A172 (cell line): ENCODE data around the gene ABHD12. TPM values are rescaled to one million over a fixed set of nuclear protein-coding genes. Genes with fewer than 3 reads are reported as not detected.

Experiments used
- DNase-seq: peaks from one replicate; pipeline ENCODE4 v3.0.0-alpha.2; 2015; ENCODE audit warnings: low spot score
- total RNA-seq: library from RNA; depleted of rRNA; stranded (reverse); fragments of >200 nt; shearing (Covaris generic); gene quantifications from 2 replicates; pipeline ENCODE4 v1.2.3, GENCODE V29; 2014

The ABHD12 gene
- total RNA-seq, 1 experiment from 2014 or later: 90.9 TPM

GRCh38 chr20:25380945-25381614 lies 9.6 kb downstream of the ABHD12 start:
- DNase-seq: no peak

GRCh38 chr20:25378884-25379733 lies 11.5 kb downstream of the ABHD12 start:
- DNase-seq: no peak

- DNase-seq: no peak
Measured at GRCh38 chr20:25378189-25378883, 12.3 kb downstream of the ABHD12 start.

GRCh38 chr20:25376886-25377285 lies 13.7 kb downstream of the ABHD12 start:
- no peak for DNase-seq

DNA sequence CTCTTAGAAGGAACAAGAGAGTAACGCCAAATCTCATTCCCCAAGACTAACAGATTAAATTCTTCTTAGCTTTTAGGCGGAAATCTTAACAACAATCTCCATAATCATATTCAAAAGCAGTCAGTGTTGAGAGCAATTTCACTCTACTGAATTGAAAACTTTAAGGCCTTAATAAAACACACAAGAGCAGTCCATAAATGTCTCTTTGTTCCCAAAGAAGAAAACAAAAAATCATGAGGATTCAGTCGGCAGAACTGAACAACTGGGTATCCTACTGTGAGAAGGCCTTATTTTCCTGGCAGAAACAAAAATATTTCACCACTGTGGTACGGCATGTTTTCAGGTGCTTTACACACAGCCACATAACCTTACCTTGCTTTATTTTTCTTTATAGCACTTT lies 14.4 kb downstream of the ABHD12 start:
- no peak for DNase-seq

DNA sequence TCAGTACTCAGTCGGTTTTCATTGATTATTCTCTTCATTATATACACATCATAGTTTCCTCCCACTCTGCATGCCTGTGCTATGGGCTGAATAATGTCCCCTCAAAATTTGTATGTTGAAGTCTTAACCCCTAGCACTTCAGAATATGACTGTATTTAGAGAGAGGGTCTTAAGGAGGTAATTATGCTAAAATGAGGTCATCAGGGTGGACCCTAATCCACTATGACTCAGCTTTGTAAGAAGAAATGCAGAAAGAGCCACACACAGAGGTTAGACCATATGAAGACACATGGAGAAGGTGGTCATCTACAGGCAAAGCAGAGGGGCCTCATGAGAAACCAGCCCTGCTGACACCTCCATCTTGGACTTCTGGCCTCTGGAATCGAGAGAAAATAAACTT lies 15.8 kb downstream of the ABHD12 start:
- DNase-seq: no peak

DNA sequence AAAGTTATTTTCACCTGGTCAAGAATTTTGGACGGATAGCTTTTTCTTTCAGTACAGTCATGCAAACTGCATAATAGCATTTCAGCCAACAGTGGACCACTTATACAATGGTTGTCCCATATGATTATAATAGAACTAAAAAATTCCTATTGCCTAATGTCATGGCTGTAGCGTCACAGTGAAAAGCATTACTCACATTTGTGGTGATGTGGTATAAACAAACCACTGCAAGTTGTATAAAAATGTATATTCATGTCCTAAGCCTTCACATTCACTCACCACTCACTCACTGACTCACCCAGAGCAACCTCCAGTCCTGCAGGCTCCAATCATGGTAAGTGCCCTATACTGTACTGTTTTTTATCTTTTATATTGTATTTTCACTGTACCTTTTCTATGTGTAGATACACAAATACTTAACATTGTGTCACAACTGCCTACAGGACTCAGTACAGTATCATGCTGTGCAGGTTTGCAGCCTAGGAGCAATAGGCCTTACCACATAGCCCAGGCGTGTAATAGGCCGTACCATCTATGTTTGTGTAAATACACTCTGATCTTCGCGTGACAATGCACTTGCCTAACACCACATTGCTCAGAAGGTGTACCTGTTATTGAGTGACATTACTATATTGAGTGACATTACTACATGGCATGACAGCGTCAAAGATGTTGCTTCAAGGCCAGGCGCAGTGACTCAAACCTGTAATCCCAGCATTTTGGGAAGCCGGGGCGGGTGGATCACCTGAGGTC lies 17.9 kb downstream of the ABHD12 start:
- peak; percentile 88 for DNase-seq

GRCh38 chr20:25369971-25370370 lies 20.7 kb downstream of the ABHD12 start:
- DNase-seq: no peak

DNA sequence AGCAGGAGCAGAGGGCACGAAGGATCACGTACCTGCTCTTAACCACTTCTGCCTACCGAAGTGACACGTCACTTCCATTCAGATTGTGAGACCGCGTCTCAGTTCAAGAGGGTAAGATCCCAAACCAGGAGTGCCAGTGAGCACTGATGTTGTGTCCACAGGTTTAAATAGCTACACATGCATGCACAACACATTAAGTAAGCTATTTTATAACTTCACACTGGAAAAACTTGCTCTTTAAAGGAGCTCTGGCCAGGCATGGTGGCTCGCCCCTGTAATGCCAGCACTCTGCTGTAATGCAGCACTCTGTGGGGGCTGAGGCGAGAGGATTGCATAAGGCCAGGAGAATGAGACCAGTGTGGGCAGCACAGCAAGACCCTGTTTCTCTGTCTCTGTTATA lies 21.1 kb downstream of the ABHD12 start:
- DNase-seq: no peak

DNA sequence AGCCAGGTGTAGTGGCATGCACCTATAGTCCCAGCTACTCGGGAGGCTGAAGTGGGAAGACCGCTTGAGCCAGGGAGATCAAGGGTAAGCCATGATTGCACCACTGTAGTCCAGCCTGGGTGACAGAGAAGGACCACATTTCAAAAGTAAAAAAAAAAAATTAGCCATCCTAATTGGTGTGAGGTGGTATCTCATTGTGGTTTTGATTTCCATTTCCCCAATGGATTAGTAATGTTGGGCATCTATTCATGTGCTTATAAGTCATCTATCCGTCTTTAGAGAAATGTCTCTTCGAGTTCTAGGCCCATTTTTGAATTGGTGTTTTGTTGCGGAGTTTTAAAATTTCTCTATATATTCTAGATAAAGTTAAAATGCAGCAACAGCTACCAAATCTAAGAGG lies 21.7 kb downstream of the ABHD12 start:
- no peak for DNase-seq

DNA sequence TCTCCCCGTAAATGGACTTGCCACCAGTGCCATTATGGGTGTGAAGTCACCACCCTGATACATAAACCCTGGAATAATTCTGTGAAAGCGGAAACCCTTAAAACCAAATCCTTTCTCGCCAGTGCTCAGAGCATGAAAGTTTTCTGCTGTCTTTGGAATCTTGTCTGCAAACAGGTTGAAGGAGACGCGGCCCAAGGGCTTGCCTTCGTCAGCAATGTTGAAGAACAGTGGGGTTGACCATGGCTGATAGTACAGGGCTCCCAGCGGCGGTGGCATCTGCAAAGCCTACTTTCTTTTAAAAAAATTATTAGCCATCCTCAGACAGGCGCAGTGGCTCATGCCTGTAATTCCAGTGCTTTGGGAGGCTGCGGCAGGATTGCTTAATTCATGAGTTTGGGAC lies 22.1 kb downstream of the ABHD12 start:
- DNase-seq: no peak

GRCh38 chr20:25364879-25365699 lies 25.5 kb downstream of the ABHD12 start:
- DNase-seq: no peak

- DNase-seq: no peak
Measured at GRCh38 chr20:25364180-25364788, 26.4 kb downstream of the ABHD12 start.

DNA sequence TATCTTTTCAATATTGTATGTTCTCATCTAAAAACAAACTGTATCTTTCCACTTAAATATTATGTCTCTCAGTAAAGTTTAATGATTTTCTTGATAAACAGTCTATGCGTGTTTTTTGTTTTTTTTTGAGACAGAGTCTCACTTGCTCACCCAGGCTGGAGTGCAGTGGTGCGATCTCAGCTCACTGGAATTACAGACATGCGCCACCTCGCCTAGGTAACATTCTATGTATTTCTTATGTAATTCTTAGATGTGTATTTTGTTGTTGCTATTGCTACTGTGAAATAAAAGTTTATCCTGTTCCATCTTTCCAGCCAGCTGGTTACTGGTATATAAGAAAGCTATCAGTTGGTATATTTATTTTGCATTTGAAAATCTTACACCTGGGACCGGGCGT lies 29.4 kb downstream of the ABHD12 start:
- no peak for DNase-seq

- peak; percentile 24 for DNase-seq
Measured at GRCh38 chr20:25360631-25361286, 29.9 kb downstream of the ABHD12 start.

GRCh38 chr20:25356271-25356933 lies 34.2 kb downstream of the ABHD12 start:
- no peak for DNase-seq

GRCh38 chr20:25355866-25356265 lies 34.8 kb downstream of the ABHD12 start:
- DNase-seq: no peak

DNA sequence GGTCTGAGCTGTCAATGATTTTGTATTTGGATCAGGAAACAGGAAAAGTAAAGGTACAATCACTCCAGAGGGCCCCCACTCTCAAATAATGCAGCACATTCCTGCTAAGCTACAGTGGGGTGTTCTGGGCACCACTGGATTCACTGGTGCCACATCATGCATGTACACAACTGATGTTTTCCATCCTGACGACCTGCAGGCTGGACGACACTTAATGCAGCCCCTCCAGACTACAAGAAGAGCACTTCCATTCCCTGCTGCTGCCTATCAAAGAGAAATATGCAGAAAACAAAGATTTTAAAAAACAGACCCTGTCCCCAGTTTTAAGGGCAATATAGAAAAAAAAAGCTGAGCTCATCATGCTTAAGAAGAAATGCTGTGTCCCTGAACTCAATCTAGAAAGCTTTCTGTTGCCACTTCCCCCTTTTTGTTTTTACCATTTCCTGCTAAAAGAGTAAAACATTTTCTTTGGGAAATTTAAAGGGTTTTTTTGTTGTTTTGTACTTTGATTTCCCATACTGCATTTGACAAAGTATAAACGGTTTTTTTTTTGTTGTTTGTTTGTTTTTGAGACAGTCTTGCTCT lies 35.5 kb downstream of the ABHD12 start:
- DNase-seq: no peak
